ENCODE data around the gene ASMTL. TPM values are rescaled to one million over a fixed set of nuclear protein-coding genes. Genes with fewer than 3 reads are reported as not detected.

ASMTL gene
- total RNA-seq, 4 donors from 2014 or later, result 9.5 to 23.9 (median 15.1) TPM

DNA sequence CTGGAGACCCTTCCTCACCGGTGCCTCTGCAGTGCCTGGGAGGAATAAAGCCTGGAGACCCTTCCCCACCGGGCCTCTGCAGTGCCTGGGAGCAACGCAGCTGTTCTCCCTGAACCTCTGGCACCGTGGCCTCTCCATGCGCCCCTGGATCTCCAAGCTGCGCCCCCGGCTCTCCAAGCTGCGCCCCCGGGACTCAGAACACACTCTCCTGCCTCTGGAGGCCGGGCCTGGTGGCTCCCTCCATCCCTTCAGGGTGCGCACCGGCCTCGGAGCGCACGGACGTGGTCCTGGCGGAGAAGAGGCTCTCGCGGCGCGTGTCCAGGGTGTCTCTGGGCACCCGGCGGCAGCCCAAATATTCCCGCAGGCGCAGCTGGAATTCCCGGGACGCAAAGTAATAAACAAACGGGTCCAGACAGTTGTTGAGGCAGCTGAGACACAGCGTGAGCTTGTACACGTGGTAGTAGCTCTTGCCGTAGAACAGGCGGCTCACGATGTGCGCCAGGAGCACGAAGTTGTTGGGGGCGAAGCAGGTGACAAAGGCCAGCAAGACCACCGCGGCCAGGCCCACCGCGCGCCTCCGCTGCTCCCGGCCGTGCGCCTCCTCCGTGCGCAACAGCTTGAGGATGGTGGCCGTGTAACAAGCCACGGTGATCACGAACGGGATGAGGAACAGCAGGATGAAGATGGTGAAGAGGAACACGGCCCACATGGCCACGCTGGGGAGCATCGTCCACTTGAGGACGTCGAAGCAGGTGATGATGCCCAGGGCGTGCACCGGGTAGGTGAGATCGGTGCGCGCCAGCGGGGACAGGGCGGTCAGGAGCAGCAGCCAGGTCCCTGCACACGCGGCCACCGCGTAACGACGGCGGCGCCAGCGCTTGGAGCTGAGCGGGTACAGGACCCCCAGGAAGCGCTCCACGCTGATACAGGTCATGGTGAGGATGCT, 12.8 kb upstream of the ASMTL start:
- TF ChIP-seq POLR2A (IDR thresholded peaks at IDR 0.05), result no peak
- TF ChIP-seq, protein P1, sequence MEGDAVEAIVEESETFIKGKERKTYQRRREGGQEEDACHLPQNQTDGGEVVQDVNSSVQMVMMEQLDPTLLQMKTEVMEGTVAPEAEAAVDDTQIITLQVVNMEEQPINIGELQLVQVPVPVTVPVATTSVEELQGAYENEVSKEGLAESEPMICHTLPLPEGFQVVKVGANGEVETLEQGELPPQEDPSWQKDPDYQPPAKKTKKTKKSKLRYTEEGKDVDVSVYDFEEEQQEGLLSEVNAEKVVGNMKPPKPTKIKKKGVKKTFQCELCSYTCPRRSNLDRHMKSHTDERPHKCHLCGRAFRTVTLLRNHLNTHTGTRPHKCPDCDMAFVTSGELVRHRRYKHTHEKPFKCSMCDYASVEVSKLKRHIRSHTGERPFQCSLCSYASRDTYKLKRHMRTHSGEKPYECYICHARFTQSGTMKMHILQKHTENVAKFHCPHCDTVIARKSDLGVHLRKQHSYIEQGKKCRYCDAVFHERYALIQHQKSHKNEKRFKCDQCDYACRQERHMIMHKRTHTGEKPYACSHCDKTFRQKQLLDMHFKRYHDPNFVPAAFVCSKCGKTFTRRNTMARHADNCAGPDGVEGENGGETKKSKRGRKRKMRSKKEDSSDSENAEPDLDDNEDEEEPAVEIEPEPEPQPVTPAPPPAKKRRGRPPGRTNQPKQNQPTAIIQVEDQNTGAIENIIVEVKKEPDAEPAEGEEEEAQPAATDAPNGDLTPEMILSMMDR (IDR thresholded peaks at IDR 0.05), result no peak
- H3K27me3 ChIP-seq, result no peaks in the 10 kb centered on the region
- peak in 2 of 3 donors; percentile 15 to 47 for DNase-seq
- H3K4me3 ChIP-seq, result no peak overlapping the region
- H3K27ac ChIP-seq, result peak overlapping the region in 1 of 4 donors; percentile 78
- no peaks in the 10 kb centered on the region for H3K9me3 ChIP-seq
- H3K36me3 ChIP-seq, result no peaks in the 10 kb centered on the region
- peaks cover 0 to 17% (median 10%) of the 10 kb centered on the region in 4 donors for H3K4me1 ChIP-seq

DNA sequence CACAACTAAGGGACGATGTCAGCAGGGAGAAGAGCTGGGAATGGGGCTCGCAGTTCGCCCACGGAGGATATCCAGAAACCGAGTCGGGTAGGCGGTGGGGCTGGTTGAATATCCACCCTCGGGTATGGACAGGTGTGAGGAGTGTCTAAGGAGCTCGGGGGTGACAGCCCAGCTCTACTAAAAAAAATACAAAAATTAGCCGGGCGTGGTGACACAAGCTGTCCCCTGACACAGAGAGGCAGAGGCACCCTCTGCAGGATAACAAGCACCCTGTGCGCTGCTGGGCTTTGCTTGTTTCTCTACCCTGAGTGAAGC, 12.2 kb upstream of the ASMTL start:
- no peaks in the 10 kb centered on the region for H3K9me3 ChIP-seq
- no peaks in the 10 kb centered on the region for H3K36me3 ChIP-seq
- DNase-seq, result no peak
- peaks cover 0 to 17% (median 10%) of the 10 kb centered on the region in 4 donors for H3K4me1 ChIP-seq
- TF ChIP-seq, protein P1 (IDR thresholded peaks at IDR 0.05), result no peak
- TF ChIP-seq POLR2A (IDR thresholded peaks at IDR 0.05), result no peak
- no peak overlapping the region for H3K4me3 ChIP-seq
- peak overlapping the region in 1 of 4 donors; percentile 38 for H3K27ac ChIP-seq
- H3K27me3 ChIP-seq, result no peaks in the 10 kb centered on the region

- peak overlapping the region in 1 of 4 donors; percentile 38 for H3K27ac ChIP-seq
- TF ChIP-seq POLR2A (IDR thresholded peaks at IDR 0.05), result no peak
- TF ChIP-seq, protein P1 (IDR thresholded peaks at IDR 0.05), result no peak
- DNase-seq, result peak in 2 of 3 donors; percentile 18 to 46
- H3K4me1 ChIP-seq, result peaks cover 0 to 17% (median 10%) of the 10 kb centered on the region in 4 donors
- no peaks in the 10 kb centered on the region for H3K9me3 ChIP-seq
- no peak overlapping the region for H3K4me3 ChIP-seq
- no peaks in the 10 kb centered on the region for H3K36me3 ChIP-seq
- no peaks in the 10 kb centered on the region for H3K27me3 ChIP-seq
Measured at GRCh38 chrX:1464041-1464970, 11.6 kb upstream of the ASMTL start.

- Histone ChIP-seq H3K36me3 (no peaks in the 10 kb centered on the region), H3K4me3 (no peak overlapping the region), H3K27ac (peak overlapping the region in 2 of 4 donors; percentile 31 to 66), H3K27me3 (no peaks in the 10 kb centered on the region), H3K9me3 (no peaks in the 10 kb centered on the region), H3K4me1 (peaks cover 0 to 17% (median 10%) of the 10 kb centered on the region in 4 donors)
- TF ChIP-seq, protein P1 (IDR thresholded peaks at IDR 0.05), result no peak
- TF ChIP-seq POLR2A (IDR thresholded peaks at IDR 0.05), result no peak
- DNase-seq, result peak in 2 of 3 donors; percentile 8 to 22
Measured at GRCh38 chrX:1463581-1463980, 10.9 kb upstream of the ASMTL start.

GRCh38 chrX:1462596-1463251, 10.0 kb upstream of the ASMTL start:
- H3K27ac ChIP-seq, result peak overlapping the region; percentile 8 to 66 (median 33)
- H3K36me3 ChIP-seq, result no peaks in the 10 kb centered on the region
- DNase-seq, result peak in 2 of 3 donors; percentile 39 to 62
- no peak overlapping the region for H3K4me3 ChIP-seq
- H3K4me1 ChIP-seq, result peaks cover 0 to 9% (median 6%) of the 10 kb centered on the region in 4 donors
- no peaks in the 10 kb centered on the region for H3K9me3 ChIP-seq
- TF ChIP-seq POLR2A (IDR thresholded peaks at IDR 0.05), result no peak
- TF ChIP-seq, protein P1 (IDR thresholded peaks at IDR 0.05), result no peak
- H3K27me3 ChIP-seq, result no peaks in the 10 kb centered on the region
